HG03175 (cell line): ENCODE results near the gene ATP10A.
"Not testable (repeated sequence)": the region's sequence is repeated elsewhere in the genome, so short reads cannot be mapped to it uniquely, and the experiment has no call there.

Experiments used
- ATAC-seq: cut with Tn5 transposase; IDR thresholded peaks from one replicate; pipeline ENCODE4 v1.9.1; 2021; ENCODE audit warnings: mild to moderate bottlenecking, moderate library complexity; ENCODE audit not compliant: unreplicated experiment

Gene ATP10A

GRCh38 chr15:25886498-25887140, 23.5 kb upstream of the ATP10A start:
- ATAC-seq = no peak

- no peak for ATAC-seq
Measured at GRCh38 chr15:25884370-25884769, 21.2 kb upstream of the ATP10A start.

GRCh38 chr15:25883463-25884259, 20.5 kb upstream of the ATP10A start:
- ATAC-seq = no peak

GRCh38 chr15:25882466-25882865, 19.3 kb upstream of the ATP10A start:
- ATAC-seq = no peak

- ATAC-seq = not testable (repeated sequence)
Measured at GRCh38 chr15:25880877-25881276, 17.8 kb upstream of the ATP10A start.

GRCh38 chr15:25880411-25880810, 17.3 kb upstream of the ATP10A start:
- ATAC-seq = no peak

GRCh38 chr15:25879438-25879837, 16.3 kb upstream of the ATP10A start:
- ATAC-seq = no peak

- no peak for ATAC-seq
Measured at GRCh38 chr15:25877681-25878080, 14.6 kb upstream of the ATP10A start.

- no peak for ATAC-seq
Measured at GRCh38 chr15:25876231-25877140, 13.4 kb upstream of the ATP10A start.

GRCh38 chr15:25875566-25875965, 12.4 kb upstream of the ATP10A start:
- ATAC-seq = no peak

- ATAC-seq = no peak
Measured at GRCh38 chr15:25874379-25874778, 11.3 kb upstream of the ATP10A start.

- no peak for ATAC-seq
Measured at GRCh38 chr15:25871403-25871802, 8.3 kb upstream of the ATP10A start.

GRCh38 chr15:25870938-25871337, 7.8 kb upstream of the ATP10A start:
- ATAC-seq = no peak

GRCh38 chr15:25869701-25870100, 6.6 kb upstream of the ATP10A start:
- no peak for ATAC-seq

GRCh38 chr15:25866874-25867273, 3.7 kb upstream of the ATP10A start:
- no peak for ATAC-seq

GRCh38 chr15:25866251-25866650, 3.1 kb upstream of the ATP10A start:
- no peak for ATAC-seq

- ATAC-seq = no peak
Measured at GRCh38 chr15:25864966-25865365, 1.8 kb upstream of the ATP10A start.

- ATAC-seq = no peak
Measured at GRCh38 chr15:25863968-25864580, 947 bp upstream of the ATP10A start.

GRCh38 chr15:25862472-25863110, 536 bp downstream of the ATP10A start:
- no peak for ATAC-seq

- no peak for ATAC-seq
Measured at GRCh38 chr15:25862071-25862471, 1.1 kb downstream of the ATP10A start.
